Measurements from ENCODE around the gene ARHGEF40. TPM values are rescaled to one million over a fixed set of nuclear protein-coding genes. Genes with fewer than 3 reads are reported as not detected.

Gene ARHGEF40
- polyA plus RNA-seq, 1 donor (not counting 4 experiments of a cell fraction or from before 2014, with no cell fraction given), result 8.7 TPM

DNA sequence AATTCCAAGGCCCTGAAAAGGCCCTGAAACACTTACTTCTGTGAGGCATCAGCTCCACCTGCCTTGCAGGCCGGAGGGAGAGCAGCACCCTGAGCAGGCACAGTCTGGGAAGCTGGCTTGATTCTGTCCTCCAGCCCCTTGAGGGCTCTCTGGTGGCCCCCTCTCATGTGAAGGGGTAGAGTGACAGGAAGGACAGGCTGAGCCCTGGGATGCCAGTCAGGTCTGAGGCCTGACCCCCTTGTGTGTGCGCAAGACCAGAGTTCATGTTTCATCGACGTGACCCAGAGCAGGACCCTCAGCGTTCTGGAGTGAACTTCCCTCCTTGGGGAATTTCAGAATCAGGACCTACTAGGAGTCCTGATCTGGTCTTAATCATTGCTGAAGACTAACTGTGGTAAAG lies 11.2 kb upstream of the ARHGEF40 start:
- TF ChIP-seq EZH2 (IDR thresholded peaks at IDR 0.05; ENCODE audit: low read length), result no peak
- TF ChIP-seq, protein P1, sequence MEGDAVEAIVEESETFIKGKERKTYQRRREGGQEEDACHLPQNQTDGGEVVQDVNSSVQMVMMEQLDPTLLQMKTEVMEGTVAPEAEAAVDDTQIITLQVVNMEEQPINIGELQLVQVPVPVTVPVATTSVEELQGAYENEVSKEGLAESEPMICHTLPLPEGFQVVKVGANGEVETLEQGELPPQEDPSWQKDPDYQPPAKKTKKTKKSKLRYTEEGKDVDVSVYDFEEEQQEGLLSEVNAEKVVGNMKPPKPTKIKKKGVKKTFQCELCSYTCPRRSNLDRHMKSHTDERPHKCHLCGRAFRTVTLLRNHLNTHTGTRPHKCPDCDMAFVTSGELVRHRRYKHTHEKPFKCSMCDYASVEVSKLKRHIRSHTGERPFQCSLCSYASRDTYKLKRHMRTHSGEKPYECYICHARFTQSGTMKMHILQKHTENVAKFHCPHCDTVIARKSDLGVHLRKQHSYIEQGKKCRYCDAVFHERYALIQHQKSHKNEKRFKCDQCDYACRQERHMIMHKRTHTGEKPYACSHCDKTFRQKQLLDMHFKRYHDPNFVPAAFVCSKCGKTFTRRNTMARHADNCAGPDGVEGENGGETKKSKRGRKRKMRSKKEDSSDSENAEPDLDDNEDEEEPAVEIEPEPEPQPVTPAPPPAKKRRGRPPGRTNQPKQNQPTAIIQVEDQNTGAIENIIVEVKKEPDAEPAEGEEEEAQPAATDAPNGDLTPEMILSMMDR (optimal IDR thresholded peaks at IDR 0.05 in 1 of 3, IDR thresholded peaks at IDR 0.05 in 1 of 3, conservative IDR thresholded peaks at IDR 0.05 in 1 of 3; ENCODE audit: extremely low read depth in 1 of 3, insufficient read depth in 2 of 3, low read length in 3 of 3), result no peak
- no peaks in the 10 kb centered on the region for H3K79me2 ChIP-seq (ENCODE audit: control insufficient read depth, insufficient read depth, low read length)
- peaks cover 5% of the 10 kb centered on the region for H3K4me1 ChIP-seq (ENCODE audit: control insufficient read depth, extremely low read depth, insufficient read depth, low read length)
- no peak overlapping the region for H3K4me3 ChIP-seq (ENCODE audit: control insufficient read depth in 2 of 3, extremely low read depth in 1 of 3, insufficient read depth in 2 of 3, low read depth in 1 of 3, low read length in 3 of 3)
- dilution Hi-C loops (cut with MboI; ENCODE audit: extremely low pct_ligation_motif_present, low sequenced_read_pairs), result no loop called here
- no peak overlapping the region for H3K9ac ChIP-seq (ENCODE audit: control insufficient read depth, extremely low read depth, insufficient read depth, low read length)
- H3K36me3 ChIP-seq (ENCODE audit: control insufficient read depth in 2 of 2, extremely low read depth in 1 of 2, insufficient read depth in 2 of 2, low read length in 2 of 2), result no peaks in the 10 kb centered on the region
- FAIRE-seq, result no peak
- no peak overlapping the region for H3K4me2 ChIP-seq (ENCODE audit: control insufficient read depth, extremely low read depth, insufficient read depth, low read depth, low read length)
- H3K27ac ChIP-seq (ENCODE audit: control insufficient read depth, insufficient read depth, low read length), result no peak overlapping the region
- H4K20me1 ChIP-seq (ENCODE audit: control insufficient read depth, extremely low read depth, insufficient read depth, low read length), result no peaks in the 10 kb centered on the region
- DNase-seq (ENCODE audit: low read depth, low spot score), result no peak
- no peaks in the 10 kb centered on the region for H3K9me1 ChIP-seq (ENCODE audit: control insufficient read depth, extremely low read depth, insufficient read depth, low read length)
- H2AFZ ChIP-seq (ENCODE audit: control insufficient read depth, low read length), result no peak overlapping the region
- H3K27me3 ChIP-seq (ENCODE audit: control insufficient read depth, extremely low read depth, insufficient read depth, low read length), result no peaks in the 10 kb centered on the region
- H3K9me3 ChIP-seq (ENCODE audit: control insufficient read depth, low read depth, low read length), result no peaks in the 10 kb centered on the region

DNA sequence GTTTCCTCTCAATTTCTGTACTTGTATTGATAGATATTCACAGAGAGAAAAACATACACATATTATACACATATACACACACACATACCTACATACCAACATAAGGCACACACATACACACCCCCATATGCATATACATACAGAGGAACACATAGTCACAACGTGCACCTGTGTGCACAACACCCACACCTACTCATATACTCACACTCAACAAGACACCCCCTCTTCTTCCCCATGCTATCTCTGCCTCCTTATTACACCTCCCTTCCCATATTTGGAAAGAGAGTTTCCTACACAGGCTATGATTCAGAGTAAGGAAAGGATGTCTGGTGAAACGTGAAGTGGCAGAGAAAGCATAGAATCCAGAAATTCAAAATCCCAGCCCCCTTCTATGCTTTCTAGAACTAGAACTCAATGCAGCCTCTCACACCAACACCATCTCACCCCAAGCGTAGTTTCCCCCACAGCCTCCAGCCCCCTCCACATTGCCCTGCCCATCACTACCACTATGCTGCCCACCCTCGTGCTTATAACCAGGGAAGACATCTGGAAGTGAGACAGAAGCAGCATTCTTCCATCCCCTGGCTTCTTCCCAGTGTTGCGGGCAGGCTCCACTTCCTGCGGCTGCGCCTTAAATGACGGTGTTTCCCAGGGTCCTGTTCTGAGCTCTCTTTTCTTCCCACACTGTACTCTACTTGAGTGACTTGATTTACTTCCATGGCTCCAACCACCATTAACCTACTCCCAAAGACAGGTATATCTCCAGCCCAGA lies 10.1 kb upstream of the ARHGEF40 start:
- no peaks in the 10 kb centered on the region for H3K36me3 ChIP-seq (ENCODE audit: control insufficient read depth in 2 of 2, extremely low read depth in 1 of 2, insufficient read depth in 2 of 2, low read length in 2 of 2)
- H3K9me3 ChIP-seq (ENCODE audit: control insufficient read depth, low read depth, low read length), result no peaks in the 10 kb centered on the region
- dilution Hi-C loops (cut with MboI; ENCODE audit: extremely low pct_ligation_motif_present, low sequenced_read_pairs), result no loop called here
- H2AFZ ChIP-seq (ENCODE audit: control insufficient read depth, low read length), result no peak overlapping the region
- H3K27me3 ChIP-seq (ENCODE audit: control insufficient read depth, extremely low read depth, insufficient read depth, low read length), result no peaks in the 10 kb centered on the region
- no peak for FAIRE-seq
- H3K4me2 ChIP-seq (ENCODE audit: control insufficient read depth, extremely low read depth, insufficient read depth, low read depth, low read length), result no peak overlapping the region
- no peaks in the 10 kb centered on the region for H3K79me2 ChIP-seq (ENCODE audit: control insufficient read depth, insufficient read depth, low read length)
- peaks cover 5% of the 10 kb centered on the region for H3K4me1 ChIP-seq (ENCODE audit: control insufficient read depth, extremely low read depth, insufficient read depth, low read length)
- no peaks in the 10 kb centered on the region for H3K9me1 ChIP-seq (ENCODE audit: control insufficient read depth, extremely low read depth, insufficient read depth, low read length)
- no peaks in the 10 kb centered on the region for H4K20me1 ChIP-seq (ENCODE audit: control insufficient read depth, extremely low read depth, insufficient read depth, low read length)
- no peak overlapping the region for H3K4me3 ChIP-seq (ENCODE audit: control insufficient read depth in 2 of 3, extremely low read depth in 1 of 3, insufficient read depth in 2 of 3, low read depth in 1 of 3, low read length in 3 of 3)
- DNase-seq (ENCODE audit: low read depth, low spot score), result no peak
- TF ChIP-seq, protein P1 (optimal IDR thresholded peaks at IDR 0.05 in 1 of 3, IDR thresholded peaks at IDR 0.05 in 1 of 3, conservative IDR thresholded peaks at IDR 0.05 in 1 of 3; ENCODE audit: extremely low read depth in 1 of 3, insufficient read depth in 2 of 3, low read length in 3 of 3), result no peak
- no peak for TF ChIP-seq EZH2 (IDR thresholded peaks at IDR 0.05; ENCODE audit: low read length)
- H3K27ac ChIP-seq (ENCODE audit: control insufficient read depth, insufficient read depth, low read length), result no peak overlapping the region
- no peak overlapping the region for H3K9ac ChIP-seq (ENCODE audit: control insufficient read depth, extremely low read depth, insufficient read depth, low read length)
